NOMO-1 treated with DMSO at 0.1 percent for 48 hours (cell line): Measurements from ENCODE around the gene C5orf24.

Experiments
- DNase-seq: peaks from one replicate; lab custom pipeline; 2025; ENCODE audit not compliant: unreplicated experiment; lab: John Stamatoyannopoulos, UW

Gene C5orf24

DNA sequence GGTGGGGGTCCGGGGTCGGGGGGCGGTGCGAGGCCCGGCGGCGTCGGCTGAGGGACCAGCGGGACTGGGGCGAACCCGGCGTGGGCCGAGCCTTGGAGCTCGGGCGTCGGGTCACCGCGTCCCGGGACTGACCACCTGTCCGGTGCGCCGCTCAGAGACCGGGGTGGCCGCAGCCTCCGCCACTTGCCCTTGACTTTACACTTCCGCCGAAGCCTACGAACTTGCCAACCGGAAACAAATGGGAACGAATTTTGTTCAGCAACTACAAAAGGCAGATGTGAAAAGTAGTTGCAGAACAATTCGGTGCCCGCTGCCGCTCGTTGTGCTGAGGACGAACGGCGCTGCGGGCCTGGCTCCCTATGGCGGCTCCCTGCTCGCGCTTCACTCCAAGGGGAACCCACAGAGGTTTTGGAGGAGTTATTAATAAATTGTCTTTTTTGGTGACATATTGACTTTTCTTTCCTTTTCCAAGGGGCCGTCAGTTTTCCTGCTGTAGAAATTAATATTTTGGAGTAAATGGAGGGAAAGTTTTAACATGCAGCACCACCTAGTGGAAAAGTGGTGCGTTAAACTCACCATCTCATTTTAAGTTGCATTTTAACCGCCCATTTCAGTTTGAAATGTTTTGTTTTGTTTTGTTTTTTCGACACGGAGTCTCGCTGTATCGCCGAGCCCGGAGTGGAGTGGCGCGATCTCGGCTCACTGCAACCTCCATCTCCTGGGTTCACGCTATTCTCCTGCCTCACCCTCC lies 59.7 kb downstream of the C5orf24 start:
- peak; percentile 73 for DNase-seq

DNA sequence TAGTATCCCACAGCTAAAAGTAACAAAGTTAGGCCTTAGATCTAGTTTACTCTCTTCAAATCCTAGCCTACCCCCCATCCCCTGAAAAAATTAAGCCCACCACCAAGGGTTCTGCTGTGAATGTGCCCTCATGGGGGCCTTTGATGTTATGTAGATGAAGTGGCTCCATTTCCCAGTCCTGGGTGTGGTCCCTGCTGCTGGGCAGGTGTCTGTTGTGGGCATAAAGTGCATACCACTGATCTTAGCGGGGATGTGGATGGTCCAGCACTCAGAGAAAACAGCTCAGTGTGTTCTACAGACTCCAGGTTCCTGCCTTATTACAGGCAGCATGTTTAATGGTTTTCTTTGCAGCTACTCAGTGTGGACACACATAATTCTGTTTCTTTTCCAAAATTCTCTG lies 61.0 kb downstream of the C5orf24 start:
- no peak for DNase-seq
